AG08395 (cell line): ENCODE measurements around the gene RNF135.
"Not testable (repeated sequence)": the region's sequence is repeated elsewhere in the genome, so short reads cannot be mapped to it uniquely, and the experiment has no call there.

Experiments used
- DNase-seq: peaks from one replicate; pipeline ENCODE4 v3.0.0; 2012; ENCODE audit warnings: mixed read lengths, low spot score

The RNF135 gene

DNA sequence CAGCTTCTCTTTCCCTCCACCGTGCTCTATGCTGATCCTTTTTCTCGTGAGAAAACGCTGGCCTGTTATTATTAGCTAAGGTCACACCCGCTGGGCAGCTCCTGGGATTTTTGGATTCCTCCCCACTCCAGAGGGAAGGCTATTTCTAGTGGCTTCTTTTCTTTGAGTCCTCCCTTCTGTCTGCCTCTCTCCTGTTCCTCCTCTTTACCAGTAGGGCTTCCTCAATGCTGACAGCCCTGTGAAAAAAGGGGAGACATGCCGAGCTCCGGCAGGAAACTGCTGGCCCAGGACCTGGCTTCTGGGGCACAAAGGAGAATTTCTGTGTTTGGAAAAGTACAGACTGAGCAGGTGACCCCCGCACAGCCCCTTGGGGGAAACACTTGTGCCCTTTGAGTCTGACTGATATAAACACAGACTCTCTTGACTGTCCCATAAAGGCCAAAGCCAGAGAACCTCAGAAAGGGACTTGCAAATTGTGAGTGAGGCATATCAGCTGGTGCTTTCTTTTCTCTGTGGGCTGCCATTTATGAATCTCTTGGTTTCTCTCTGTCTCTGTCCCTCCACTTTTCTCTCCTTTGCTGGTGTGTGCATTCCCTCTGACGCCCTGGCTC, 14.0 kb upstream of the RNF135 start:
- DNase-seq: no peak

DNA sequence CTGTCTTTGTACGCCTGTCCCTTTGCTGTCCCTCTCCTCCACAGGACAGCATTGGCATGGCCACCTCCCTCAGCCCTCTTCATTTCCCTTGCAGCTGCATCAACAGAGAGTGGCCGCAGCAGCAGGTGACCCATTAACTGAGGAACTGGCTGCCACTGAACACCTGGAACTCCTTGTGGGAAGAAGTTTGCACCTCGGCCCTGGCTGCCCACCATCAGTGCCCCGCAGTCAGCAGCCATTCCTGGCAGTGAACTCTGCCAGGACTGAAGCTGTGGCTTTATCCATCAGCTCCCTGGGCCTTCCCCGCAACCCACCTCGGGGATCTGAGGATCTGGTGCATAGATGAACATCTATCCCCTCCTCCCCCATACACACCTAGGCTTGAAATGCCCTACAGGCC, 13.1 kb upstream of the RNF135 start:
- no peak for DNase-seq

DNA sequence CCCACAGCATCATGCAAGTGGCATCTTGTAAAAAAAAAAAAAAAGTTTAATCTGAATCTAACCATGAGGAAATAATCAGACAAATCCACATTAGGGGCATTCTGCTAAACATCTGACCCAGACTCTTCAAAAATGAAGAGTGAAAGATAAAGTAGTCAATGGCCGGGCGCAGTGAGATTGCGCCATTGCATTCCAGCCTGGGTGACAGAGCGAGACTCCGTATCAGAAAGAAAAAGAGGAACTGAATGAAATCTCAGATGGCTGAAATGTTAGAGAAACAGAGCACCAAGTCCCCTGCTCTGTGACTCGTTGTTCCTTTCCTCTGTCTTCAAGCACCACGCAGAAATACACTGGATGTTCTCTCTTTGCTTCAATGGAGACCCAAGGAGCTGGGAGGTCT, 12.7 kb upstream of the RNF135 start:
- DNase-seq: no peak

DNA sequence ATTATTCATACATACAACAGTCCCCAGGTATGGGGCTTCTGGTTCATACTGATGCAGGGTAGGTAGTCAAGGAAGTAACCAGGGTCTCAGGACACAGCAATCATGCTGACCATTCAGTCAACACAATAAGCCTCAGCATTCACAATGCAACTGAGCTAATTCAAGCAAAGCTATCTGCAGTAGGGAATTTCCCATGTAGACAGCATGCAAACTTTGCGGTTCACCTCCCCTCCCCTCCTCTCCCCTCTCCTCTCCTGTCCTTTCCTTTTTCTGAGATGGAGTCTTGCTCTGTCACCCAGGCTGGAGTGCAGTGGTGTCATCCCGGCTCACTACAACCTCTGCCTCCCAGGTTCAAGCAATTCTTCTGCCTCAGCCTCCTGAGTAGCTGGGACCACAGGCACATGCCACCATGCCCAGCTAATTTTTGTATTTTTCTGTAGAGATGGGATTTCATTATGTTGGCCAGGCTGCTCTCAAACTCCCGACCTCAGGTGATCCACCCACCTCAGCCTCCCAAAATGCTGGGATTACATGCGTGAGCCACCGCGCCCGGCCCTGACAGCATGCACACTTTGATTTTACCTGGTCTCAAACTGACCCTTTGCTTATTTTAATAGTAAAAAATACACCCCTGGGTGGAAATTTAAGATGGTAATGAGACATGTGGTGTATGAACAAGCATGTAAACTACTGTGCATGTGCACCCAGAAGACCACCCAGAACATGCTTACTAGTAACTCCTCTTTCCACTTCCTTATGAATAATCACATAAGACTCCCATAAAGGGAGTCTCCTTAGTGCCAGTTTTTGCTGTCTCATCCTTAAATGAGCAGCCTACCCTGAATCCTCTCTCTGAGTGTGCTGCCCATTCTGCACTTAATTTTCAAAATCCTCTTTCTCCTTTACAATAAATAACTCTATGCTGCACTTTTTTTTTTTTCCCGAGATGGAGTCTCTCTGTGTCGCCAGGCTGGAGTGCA, 9.3 kb upstream of the RNF135 start:
- no peak for DNase-seq

GRCh38 chr17:30964312-30964711, 6.5 kb upstream of the RNF135 start:
- not testable (repeated sequence) for DNase-seq

GRCh38 chr17:30964876-30965275, 6.0 kb upstream of the RNF135 start:
- no peak for DNase-seq

DNA sequence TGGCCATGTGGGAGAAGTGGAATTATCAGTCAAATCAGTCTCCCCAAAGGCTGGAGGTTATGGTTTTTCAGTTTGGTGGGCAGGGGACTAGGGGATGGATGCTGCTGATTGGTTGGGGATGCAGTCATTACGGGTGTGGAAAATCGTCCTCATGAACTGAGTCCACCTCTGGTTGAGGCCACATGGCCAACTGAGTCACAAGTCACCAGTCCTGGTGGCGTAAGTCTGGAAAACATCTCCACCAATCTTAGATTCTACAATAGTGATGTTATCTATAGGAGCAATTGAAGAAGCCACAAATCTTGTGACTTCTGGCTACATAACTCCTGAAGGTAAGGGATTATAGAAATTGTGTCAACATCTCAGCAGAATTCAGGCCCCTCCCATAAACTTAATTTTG, 5.2 kb upstream of the RNF135 start:
- no peak for DNase-seq

- DNase-seq: not testable (repeated sequence)
Measured at GRCh38 chr17:30967911-30968310, 2.9 kb upstream of the RNF135 start.

DNA sequence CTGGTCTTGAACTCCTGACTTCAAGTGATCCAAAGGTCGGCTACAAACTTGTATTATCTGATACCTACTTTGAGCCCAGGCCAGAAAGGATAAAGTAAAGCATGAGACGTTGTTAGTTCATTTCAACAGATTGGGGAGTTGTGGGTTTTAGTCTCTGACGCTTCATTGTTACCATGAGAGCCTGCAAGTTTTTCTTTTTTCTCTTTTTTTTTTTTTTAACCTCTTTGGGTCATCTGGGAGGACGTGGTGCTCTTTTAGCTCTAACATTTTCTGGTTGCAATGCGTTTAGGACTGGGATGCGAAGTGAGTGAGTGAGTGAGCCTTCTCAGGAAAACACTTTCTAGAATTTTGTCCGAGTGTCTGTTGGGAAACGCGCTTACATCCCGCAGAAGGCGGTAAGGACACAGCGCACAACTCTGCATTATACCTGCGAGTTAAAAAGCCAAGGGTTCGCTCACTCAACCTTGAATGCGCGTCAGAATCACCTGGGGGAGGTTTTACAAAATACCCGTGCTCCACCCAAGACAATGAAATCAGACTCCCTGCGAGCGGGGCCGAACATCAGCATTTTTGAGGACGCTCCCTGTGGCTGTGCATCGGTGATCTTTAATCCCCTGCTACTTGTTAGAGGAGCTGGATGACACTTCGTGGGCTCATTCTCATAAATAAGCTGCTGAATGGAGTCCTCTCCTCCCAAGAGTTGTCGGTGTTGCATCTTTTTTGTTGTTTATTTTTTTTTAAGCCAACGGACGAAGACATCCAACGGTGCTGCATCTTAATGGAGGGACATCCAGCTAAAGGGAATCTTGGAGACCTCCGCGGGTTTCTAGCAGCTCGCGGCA, 629 bp upstream of the RNF135 start:
- DNase-seq: peak; percentile 14

GRCh38 chr17:30975042-30975820, 4.4 kb downstream of the RNF135 start:
- DNase-seq: no peak

DNA sequence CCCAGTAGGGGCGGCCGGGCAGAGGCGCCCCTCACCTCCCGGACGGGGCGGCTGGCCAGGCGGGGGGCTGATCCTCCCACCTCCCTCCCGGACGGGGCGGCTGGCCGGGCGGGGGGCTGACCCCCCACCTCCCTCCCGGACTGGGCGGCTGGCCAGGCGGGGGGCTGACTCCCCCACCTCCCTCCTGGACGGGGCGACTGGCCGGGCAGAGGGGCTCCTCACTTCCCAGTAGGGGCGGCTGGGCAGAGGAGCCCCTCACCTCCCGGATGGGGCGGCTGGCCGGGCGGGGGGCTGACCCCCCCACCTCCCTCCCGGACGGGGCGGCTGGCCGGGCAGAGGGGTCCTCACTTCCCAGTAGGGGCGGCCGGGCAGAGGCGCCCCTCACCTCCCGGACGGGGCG, 9.1 kb downstream of the RNF135 start:
- DNase-seq: not testable (repeated sequence)

GRCh38 chr17:30981531-30982519, 11.0 kb downstream of the RNF135 start:
- DNase-seq: no peak

DNA sequence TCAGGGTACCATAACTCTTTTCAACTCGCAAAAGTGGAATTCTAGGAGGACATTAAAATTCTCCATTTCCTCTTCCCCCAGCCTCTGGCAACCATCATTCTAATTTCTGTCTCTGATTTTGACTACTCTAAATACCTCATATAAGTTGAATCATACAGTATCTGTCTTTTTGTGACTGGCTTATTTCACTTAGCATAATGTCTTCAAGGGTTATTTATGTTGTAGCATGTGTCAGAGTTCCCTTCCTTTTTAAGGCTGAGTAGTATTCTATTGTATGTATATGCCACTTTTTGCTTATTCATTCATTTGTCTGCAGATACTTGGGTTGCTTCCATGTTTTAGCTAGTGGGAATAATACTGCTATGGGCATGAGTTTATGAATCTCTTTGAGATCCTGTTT, 12.0 kb downstream of the RNF135 start:
- DNase-seq: no peak

GRCh38 chr17:30990458-30990857, 19.6 kb downstream of the RNF135 start:
- no peak for DNase-seq

- no peak for DNase-seq
Measured at GRCh38 chr17:30992551-30992950, 21.7 kb downstream of the RNF135 start.

GRCh38 chr17:30995347-30995746, 24.5 kb downstream of the RNF135 start:
- no peak for DNase-seq

DNA sequence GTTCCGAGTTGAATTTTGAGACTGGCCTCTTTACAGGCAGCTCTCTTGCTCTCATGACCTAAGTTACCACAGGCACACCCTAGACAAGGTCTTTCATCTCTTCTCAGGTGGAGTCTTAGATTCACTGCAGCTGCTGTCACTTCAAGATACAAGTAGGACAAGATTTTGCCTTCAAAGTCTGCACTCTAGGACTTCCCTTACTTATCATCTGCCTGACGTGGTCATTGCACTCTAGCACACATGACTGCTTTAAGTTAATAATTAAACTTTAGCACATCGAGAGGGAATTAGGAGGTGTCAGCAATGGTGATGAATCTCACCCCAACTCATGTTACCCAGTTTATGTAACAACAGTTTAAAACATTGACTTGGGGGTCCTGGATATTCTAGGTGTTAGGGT, 25.6 kb downstream of the RNF135 start:
- DNase-seq: no peak

GRCh38 chr17:30997270-30997669, 26.4 kb downstream of the RNF135 start:
- no peak for DNase-seq

DNA sequence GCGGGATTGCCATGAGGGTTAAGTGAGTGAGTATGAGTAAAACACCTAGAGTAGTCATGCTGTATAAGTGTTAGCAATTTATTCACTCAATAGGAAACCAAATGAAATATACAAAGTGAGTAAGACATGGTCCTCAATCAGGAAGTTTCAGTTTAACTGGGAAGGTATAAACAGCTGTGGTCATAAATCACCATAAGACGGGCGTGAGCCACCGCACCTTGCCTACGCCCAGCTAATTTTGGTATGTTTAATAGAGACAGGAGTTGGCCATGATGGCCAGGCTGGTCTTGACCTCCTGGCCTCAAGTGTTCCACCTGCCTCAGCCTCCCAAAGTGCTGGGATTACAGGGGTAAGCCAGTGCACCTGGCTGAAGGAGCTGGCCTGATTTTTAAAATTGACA, 27.0 kb downstream of the RNF135 start:
- no peak for DNase-seq

- DNase-seq: no peak
Measured at GRCh38 chr17:31002047-31002446, 31.2 kb downstream of the RNF135 start.
